HG03025 (cell line): ENCODE data around the gene MRRF.
"Not testable (repeated sequence)": the region's sequence is repeated elsewhere in the genome, so short reads cannot be mapped to it uniquely, and the experiment has no call there.

Experiments
- ATAC-seq: cut with Tn5 transposase; IDR thresholded peaks from one replicate; pipeline ENCODE4 v1.9.1; 2021; ENCODE audit warnings: mild to moderate bottlenecking, moderate library complexity; ENCODE audit not compliant: unreplicated experiment, low FRiP score

MRRF gene

GRCh38 chr9:122268041-122268814 is 3.5 kb downstream of the MRRF start:
- no peak for ATAC-seq

DNA sequence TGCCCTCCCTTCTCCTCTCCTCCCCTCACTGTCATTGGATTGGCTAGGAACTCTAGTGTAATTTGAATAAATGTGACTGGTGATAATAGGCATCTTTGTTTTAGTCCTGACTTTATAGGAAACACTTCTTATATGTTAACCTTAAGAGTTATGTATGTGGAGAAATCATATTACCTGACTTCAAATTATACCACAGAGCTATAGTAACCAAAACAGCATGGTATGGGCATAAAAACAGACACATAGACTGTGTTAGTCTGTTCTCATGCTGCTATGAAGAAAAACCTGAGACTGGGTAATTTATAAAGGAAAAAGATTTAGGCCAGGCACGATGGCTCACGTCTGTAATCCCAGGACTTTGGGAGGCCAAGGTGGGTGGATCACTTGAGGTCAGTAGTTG is 9.4 kb downstream of the MRRF start:
- no peak for ATAC-seq

DNA sequence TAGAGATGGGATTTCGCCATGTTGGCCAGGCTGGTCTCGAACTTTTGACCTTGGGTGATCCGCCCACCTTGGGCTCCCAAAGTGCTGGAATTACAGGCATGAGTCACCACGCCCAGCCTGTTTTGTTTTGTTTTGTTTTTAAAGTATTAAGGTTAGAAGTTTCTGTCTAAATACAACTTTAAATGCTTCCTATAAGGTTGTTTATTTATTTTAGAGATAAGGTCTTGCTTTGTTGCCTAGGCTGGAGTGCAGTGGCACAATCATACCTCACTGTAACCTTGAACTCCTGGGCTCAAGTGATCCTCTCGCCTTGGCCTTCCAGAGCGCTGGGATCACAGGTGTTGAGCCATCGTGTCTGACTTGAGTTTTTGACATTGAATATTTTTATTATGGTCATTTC is 11.4 kb downstream of the MRRF start:
- no peak for ATAC-seq

DNA sequence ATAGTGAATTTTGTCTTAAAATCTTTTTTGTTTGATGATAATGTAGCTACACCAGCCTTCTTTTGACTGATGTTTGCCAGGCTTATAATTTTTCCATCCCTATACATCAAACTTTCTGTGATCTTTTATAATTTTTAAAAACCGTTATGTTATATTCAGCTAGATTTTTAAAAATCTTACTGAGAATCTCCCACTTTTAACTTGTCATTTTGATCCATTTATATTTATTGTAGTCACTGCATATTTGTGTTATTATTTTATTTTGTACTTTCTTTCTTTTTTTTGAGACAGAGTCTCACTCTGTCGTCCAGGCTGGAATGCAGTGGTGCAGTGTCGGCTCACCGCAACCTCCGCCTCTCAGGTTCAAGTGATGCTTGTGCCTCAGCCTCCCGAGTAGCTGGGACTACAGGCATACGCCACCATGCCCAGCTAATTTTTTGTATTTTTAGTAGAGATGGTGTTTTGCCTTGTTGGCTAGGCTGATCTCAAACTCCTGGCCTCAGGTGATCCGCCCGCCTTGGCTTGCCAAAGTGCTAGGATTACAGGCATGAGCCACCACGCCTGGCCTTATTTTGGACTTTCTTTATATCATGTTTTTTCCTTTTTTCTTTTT is 12.7 kb downstream of the MRRF start:
- no peak for ATAC-seq

DNA sequence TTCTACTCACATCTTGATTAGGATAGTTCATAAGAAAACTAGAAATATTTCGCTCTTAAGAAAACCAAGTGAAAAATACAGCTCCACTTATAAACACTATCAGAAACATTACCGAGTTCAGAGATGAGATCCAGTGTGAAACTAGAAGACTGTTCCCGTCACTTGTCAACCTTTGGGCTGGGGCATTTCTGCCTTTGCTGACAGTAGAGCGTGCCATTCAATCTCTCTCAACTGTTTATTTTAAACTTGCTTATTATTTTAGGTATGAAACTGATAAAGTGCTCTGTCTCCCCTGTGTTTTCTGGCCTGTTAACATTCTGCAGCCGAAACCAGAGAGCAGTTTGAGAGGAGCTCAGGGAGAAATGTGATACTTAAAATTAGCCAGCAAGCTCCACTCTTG is 16.7 kb downstream of the MRRF start:
- ATAC-seq = no peak

DNA sequence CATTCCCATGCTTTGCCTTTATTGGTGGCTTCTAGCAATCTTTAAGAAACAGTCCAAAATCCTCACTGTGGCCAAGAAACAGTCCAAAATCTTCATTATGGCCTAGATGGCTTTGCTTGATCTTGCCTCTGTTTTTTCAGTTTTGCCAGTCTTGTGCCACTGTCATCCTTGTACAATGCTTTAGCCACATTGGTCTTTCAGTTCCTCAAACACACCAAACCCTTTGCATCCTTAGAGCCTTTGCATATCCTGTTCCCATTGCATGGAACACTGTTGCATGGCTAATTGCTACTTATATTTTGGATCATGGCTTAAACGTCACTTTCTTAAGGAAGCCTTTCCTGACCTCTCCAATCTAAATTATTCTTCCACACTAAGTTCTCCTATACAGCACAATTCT is 22.1 kb downstream of the MRRF start:
- ATAC-seq = no peak

DNA sequence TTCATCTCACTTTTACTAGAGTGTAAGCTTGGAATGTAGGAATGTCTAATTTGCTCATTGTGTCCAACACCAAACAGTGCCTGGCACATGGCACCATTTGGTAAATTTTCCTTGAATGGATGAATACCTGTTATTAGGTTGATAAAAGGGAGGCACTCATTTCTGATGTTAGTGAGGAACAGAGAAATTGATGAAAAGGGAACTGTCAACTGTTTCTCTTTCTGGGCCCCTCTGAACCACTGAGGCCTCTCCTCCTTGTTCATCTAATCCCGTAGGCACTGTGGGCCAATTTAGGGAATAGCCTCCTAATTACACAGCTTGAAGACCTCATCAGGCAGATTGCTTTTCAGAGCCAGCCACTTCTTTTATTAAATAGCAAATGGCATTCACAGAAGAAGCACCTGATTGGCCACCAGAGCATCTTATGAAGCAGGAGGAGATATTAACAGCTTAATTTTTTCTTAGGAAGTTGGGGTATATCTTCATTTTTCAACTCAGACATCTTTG is 22.6 kb downstream of the MRRF start:
- no peak for ATAC-seq

DNA sequence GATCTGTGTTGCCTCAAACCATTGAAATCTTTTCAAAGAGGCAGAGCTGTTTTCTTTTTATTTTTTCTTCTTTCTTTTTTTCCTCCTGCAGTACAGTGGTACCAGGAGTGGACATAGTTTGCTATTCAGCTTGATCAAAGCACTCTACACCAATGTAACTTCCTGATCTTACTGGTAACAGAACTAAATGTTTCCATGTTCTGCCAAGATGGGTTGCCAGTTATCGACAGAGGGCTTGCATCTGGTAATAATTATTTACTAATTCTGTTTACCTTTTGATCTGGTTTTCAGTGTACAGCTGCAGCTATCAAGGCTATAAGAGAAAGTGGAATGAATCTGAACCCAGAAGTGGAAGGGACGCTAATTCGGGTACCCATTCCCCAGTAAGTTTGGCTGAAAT is 26.8 kb downstream of the MRRF start:
- no peak for ATAC-seq

- no peak for ATAC-seq
These were observed 29.8 kb downstream of the MRRF start for GRCh38 chr9:122294531-122294930.

GRCh38 chr9:122297512-122297911 is 32.8 kb downstream of the MRRF start:
- no peak for ATAC-seq

GRCh38 chr9:122302237-122303093 is 37.8 kb downstream of the MRRF start:
- ATAC-seq = no peak

DNA sequence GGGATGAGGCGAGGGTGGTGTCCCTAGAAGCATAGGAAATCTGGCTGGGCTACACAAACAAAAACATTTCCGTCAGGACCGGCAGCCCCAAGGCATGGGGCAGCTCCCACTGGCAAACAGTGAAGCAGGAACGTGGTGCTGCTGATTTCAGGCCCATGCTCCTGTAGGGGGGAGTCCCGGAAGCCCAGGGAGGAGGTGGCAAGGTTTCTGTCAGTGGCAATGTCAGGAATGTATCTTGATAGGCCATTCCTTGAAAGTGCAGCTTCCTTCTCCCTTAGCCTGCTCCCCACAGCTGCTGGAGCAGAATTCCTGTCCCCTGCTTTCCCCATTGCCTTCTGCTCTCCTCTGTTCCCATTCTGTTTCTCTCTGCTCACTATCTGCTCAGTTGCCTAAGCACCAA is 42.4 kb downstream of the MRRF start:
- no peak for ATAC-seq

GRCh38 chr9:122307925-122308324 is 43.2 kb downstream of the MRRF start:
- ATAC-seq = no peak

- no peak for ATAC-seq
These were observed 45.2 kb downstream of the MRRF start for GRCh38 chr9:122309861-122310260.

DNA sequence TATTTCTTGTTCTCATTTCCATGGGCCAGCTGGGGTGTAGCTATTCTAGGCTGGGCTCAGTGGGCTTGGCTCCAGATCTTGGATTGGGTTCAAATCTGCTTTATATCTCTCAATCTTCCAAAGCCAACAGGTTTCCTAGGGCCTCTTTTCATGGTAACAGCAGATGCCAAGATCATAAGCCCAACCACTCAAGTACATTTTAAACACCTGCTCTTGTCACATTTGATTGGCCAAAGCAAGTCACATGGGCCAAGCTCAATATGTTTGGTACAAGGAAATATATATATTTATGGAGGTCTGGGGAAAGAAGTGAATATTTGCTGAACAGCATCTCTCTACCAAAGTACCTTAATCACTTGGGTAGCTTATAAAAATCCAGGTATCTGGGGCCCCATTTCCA is 49.5 kb downstream of the MRRF start:
- ATAC-seq = no peak

DNA sequence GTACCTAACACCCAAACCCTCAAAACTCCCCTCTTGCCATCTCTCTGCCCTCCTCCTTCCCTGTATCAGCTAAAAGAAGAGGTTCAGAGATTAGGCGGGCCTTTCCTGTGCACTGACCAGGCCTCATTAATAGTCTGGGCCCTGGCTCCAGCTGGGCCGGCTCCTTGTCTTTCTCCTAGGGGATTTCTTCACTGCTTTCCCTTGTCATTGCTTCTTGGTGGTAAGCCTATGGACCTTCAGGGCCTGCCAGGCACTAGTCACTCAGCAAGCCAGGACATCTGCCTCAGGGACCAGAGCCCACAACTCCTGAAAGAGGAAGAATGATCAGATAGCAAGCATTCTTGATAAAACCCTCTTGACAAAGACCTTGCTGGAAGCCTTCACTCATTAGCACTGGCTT is 50.9 kb downstream of the MRRF start:
- no peak for ATAC-seq

GRCh38 chr9:122318284-122318683 is 53.6 kb downstream of the MRRF start:
- ATAC-seq = no peak

DNA sequence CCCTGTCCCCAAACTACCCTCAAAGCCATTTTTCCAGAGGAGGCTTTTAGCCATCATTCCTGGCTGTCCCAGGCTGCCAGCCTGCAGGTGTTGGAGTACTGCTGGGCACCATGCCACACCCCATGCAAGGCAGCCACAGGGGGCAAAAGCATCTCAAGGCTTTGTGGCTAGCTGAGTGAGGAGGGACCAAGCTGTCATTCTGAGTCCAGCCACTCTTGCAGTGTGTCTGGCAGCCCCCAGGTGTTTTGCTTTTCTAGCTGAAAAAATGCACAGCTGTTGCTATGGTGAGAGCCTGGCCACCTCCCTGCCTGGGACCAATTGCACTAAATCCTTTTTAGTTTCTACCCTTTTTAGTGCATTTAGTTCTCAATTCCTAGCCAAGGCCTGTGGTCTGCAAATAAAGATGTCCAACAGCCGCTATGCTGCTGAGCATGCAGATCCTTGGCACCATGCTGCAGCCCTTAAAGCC is 55.8 kb downstream of the MRRF start:
- ATAC-seq = no peak

GRCh38 chr9:122322553-122322952 is 57.9 kb downstream of the MRRF start:
- no peak for ATAC-seq

DNA sequence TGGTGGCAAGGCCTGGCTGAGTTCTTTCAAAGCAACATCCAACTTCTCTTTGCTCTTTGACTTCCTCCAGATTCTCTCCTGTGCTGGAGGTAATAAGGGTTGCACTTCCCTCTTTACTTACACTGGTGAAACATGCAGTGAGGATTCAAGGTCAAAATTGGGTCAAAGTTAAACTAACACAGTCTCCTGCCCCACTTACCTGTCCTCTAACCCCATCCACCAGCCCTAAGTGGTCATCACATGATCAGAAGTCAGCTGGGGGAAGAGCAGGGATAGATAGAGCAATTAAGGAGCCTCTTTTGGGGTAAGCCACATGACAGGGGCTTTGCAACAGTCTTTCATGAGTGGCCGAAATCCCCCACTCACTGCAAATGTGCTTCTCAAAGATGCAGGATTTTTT is 60.0 kb downstream of the MRRF start:
- not testable (repeated sequence) for ATAC-seq

GRCh38 chr9:122325124-122325523 is 60.4 kb downstream of the MRRF start:
- no peak for ATAC-seq
